Neural crest cell (in vitro differentiated cells): ENCODE measurements around the gene WDR53. TPM values are rescaled to one million over a fixed set of nuclear protein-coding genes. Genes with fewer than 3 reads are reported as not detected.

Experiments used
- DNase-seq: peaks from one replicate; pipeline ENCODE4 v3.0.0; 2021; ENCODE audit warnings: low read depth, mixed read lengths, low spot score
- H3K27ac Mint-ChIP-seq: one replicate; pipeline ENCODE4 v1.8.0; 2021; ENCODE audit warnings: mild to moderate bottlenecking, mixed read lengths; ENCODE audit not compliant: unreplicated experiment
- H3K27me3 Mint-ChIP-seq: 2 replicates; pipeline ENCODE4 v1.8.0; 2021; ENCODE audit warnings: low read depth, mild to moderate bottlenecking, mixed read lengths
- H3K36me3 Mint-ChIP-seq: 2 replicates; pipeline ENCODE4 v1.8.0; 2021; ENCODE audit warnings: low read depth, mild to moderate bottlenecking, mixed read lengths
- H3K4me1 Mint-ChIP-seq: 2 replicates; pipeline ENCODE4 v1.8.0; 2021; ENCODE audit warnings: mixed read lengths
- H3K4me3 Mint-ChIP-seq: one replicate; pipeline ENCODE4 v1.8.0; 2021; ENCODE audit warnings: mild to moderate bottlenecking, mixed read lengths
- H3K9me3 Mint-ChIP-seq: 2 replicates; pipeline ENCODE4 v1.8.0; 2021; ENCODE audit warnings: mixed read lengths
- CTCF ChIP-seq: fragments of 200-600 bp; sonication (generic); conservative IDR thresholded peaks from 2 replicates; pipeline ENCODE4 v1.5.0; 2021; ENCODE audit warnings: antibody characterized with exemption, mild to moderate bottlenecking
- total RNA-seq: library from RNA; stranded (reverse); gene quantifications from 2 replicates; pipeline ENCODE4 v1.2.1, GENCODE V29; 2021

The WDR53 gene
- total RNA-seq, 1 donor from 2014 or later: 16.1 TPM

- TF ChIP-seq CTCF: no peak
- Mint-ChIP-seq H3K27me3 (no peaks in the 10 kb centered on the region), H3K4me1 (peaks cover 22% of the 10 kb centered on the region), H3K27ac (peak overlapping the region; percentile 80), H3K36me3 (no peaks in the 10 kb centered on the region), H3K9me3 (no peaks in the 10 kb centered on the region), H3K4me3 (peak overlapping the region; percentile 91)
- DNase-seq: peak; percentile 28
These were observed 706 bp upstream of the WDR53 start for GRCh38 chr3:196569003-196569516.

- Mint-ChIP-seq H3K9me3 (no peaks in the 10 kb centered on the region), H3K4me1 (peaks cover 12% of the 10 kb centered on the region), H3K27me3 (no peaks in the 10 kb centered on the region), H3K27ac (no peak overlapping the region), H3K4me3 (peak overlapping the region; percentile 64), H3K36me3 (no peaks in the 10 kb centered on the region)
- DNase-seq: no peak
- no peak for TF ChIP-seq CTCF
These were observed 4.6 kb downstream of the WDR53 start for GRCh38 chr3:196563721-196564225.

- no peaks in the 10 kb centered on the region for H3K27me3 Mint-ChIP-seq
- H3K36me3 Mint-ChIP-seq: no peaks in the 10 kb centered on the region
- no peaks in the 10 kb centered on the region for H3K9me3 Mint-ChIP-seq
- H3K4me3 Mint-ChIP-seq: no peak overlapping the region
- TF ChIP-seq CTCF: no peak
- DNase-seq: no peak
- no peak overlapping the region for H3K27ac Mint-ChIP-seq
- H3K4me1 Mint-ChIP-seq: no peaks in the 10 kb centered on the region
These were observed 8.5 kb downstream of the WDR53 start for GRCh38 chr3:196559826-196560225.

- DNase-seq: no peak
- no peak overlapping the region for H3K4me3 Mint-ChIP-seq
- H3K9me3 Mint-ChIP-seq: no peaks in the 10 kb centered on the region
- no peak for TF ChIP-seq CTCF
- no peaks in the 10 kb centered on the region for H3K27me3 Mint-ChIP-seq
- H3K4me1 Mint-ChIP-seq: no peaks in the 10 kb centered on the region
- H3K36me3 Mint-ChIP-seq: no peaks in the 10 kb centered on the region
- no peak overlapping the region for H3K27ac Mint-ChIP-seq
These were observed 9.9 kb downstream of the WDR53 start for GRCh38 chr3:196558476-196558875.

- H3K9me3 Mint-ChIP-seq: no peaks in the 10 kb centered on the region
- TF ChIP-seq CTCF: no peak
- DNase-seq: no peak
- H3K36me3 Mint-ChIP-seq: no peaks in the 10 kb centered on the region
- no peaks in the 10 kb centered on the region for H3K4me1 Mint-ChIP-seq
- H3K4me3 Mint-ChIP-seq: no peak overlapping the region
- H3K27me3 Mint-ChIP-seq: no peaks in the 10 kb centered on the region
- no peak overlapping the region for H3K27ac Mint-ChIP-seq
These were observed 11.1 kb downstream of the WDR53 start for GRCh38 chr3:196557236-196557635.

- Mint-ChIP-seq H3K4me3 (no peak overlapping the region), H3K4me1 (no peaks in the 10 kb centered on the region), H3K27me3 (no peaks in the 10 kb centered on the region), H3K9me3 (peaks cover 2% of the 10 kb centered on the region), H3K27ac (no peak overlapping the region), H3K36me3 (peaks cover 5% of the 10 kb centered on the region)
- TF ChIP-seq CTCF: no peak
- DNase-seq: no peak
These were observed 13.1 kb downstream of the WDR53 start for GRCh38 chr3:196555295-196555694.
